Mononuclear cell (primary cell): ENCODE results near the gene ONECUT3. TPM values are rescaled to one million over a fixed set of nuclear protein-coding genes. Genes with fewer than 3 reads are reported as not detected.

Experiments used
- H3K27me3 ChIP-seq: 2 replicates; pipeline ENCODE4 v1.6.0; 2011; ENCODE audit warnings: low read length, control low read depth; ENCODE audit not compliant: insufficient read depth
- H3K4me1 ChIP-seq: 2 replicates; pipeline ENCODE4 v1.5.1; 2011; ENCODE audit warnings: mild to moderate bottlenecking, low read length, control low read depth; ENCODE audit not compliant: insufficient read depth
- H3K4me3 ChIP-seq: 2 replicates; pipeline ENCODE4 v1.5.1; 2011; ENCODE audit warnings: mild to moderate bottlenecking, low read length, moderate library complexity
- H3K9me3 ChIP-seq: 2 replicates; pipeline ENCODE4 v1.5.1; 2011; ENCODE audit warnings: low read depth, mild to moderate bottlenecking, control low read depth, low read length
- total RNA-seq: library from RNA; depleted of rRNA; stranded (reverse); fragments of >200 nt; gene quantifications from one replicate; pipeline ENCODE4 v1.2.3, GENCODE V29; 2012

The ONECUT3 gene
- total RNA-seq, 1 donor: not detected

- peaks cover 69% of the 10 kb centered on the region for H3K27me3 ChIP-seq
- H3K4me3 ChIP-seq: no peak overlapping the region
- no peaks in the 10 kb centered on the region for H3K9me3 ChIP-seq
- peaks cover 27% of the 10 kb centered on the region for H3K4me1 ChIP-seq
Observed at GRCh38 chr19:1748115-1748872, 5.0 kb upstream of the ONECUT3 start.

- Histone ChIP-seq H3K4me3 (no peak overlapping the region), H3K27me3 (peaks cover 69% of the 10 kb centered on the region), H3K4me1 (peaks cover 27% of the 10 kb centered on the region), H3K9me3 (no peaks in the 10 kb centered on the region)
Observed at GRCh38 chr19:1748873-1749341, 4.4 kb upstream of the ONECUT3 start.

GRCh38 chr19:1749373-1750342, 3.6 kb upstream of the ONECUT3 start:
- Histone ChIP-seq H3K9me3 (no peaks in the 10 kb centered on the region), H3K4me3 (no peak overlapping the region), H3K4me1 (peaks cover 27% of the 10 kb centered on the region), H3K27me3 (peaks cover 72% of the 10 kb centered on the region)

- Histone ChIP-seq H3K4me1 (peaks cover 27% of the 10 kb centered on the region), H3K4me3 (no peak overlapping the region), H3K27me3 (peaks cover 69% of the 10 kb centered on the region), H3K9me3 (no peaks in the 10 kb centered on the region)
Observed at GRCh38 chr19:1750343-1751021, 2.8 kb upstream of the ONECUT3 start.

- Histone ChIP-seq H3K9me3 (no peaks in the 10 kb centered on the region), H3K4me1 (peaks cover 27% of the 10 kb centered on the region), H3K27me3 (peaks cover 76% of the 10 kb centered on the region), H3K4me3 (no peak overlapping the region)
Observed at GRCh38 chr19:1751367-1752008, 1.8 kb upstream of the ONECUT3 start.

- H3K9me3 ChIP-seq: no peaks in the 10 kb centered on the region
- peaks cover 32% of the 10 kb centered on the region for H3K4me1 ChIP-seq
- H3K4me3 ChIP-seq: no peak overlapping the region
- peaks cover 77% of the 10 kb centered on the region for H3K27me3 ChIP-seq
Observed at GRCh38 chr19:1752009-1752756, 1.1 kb upstream of the ONECUT3 start.

- H3K4me3 ChIP-seq: no peak overlapping the region
- H3K27me3 ChIP-seq: peaks cover 76% of the 10 kb centered on the region
- H3K4me1 ChIP-seq: peaks cover 19% of the 10 kb centered on the region
- H3K9me3 ChIP-seq: no peaks in the 10 kb centered on the region
Observed at GRCh38 chr19:1754018-1754635, 821 bp downstream of the ONECUT3 start.

- Histone ChIP-seq H3K4me3 (no peak overlapping the region), H3K27me3 (peaks cover 76% of the 10 kb centered on the region), H3K9me3 (no peaks in the 10 kb centered on the region), H3K4me1 (peaks cover 12% of the 10 kb centered on the region)
Observed at GRCh38 chr19:1754636-1755466, 1.5 kb downstream of the ONECUT3 start.

- no peak overlapping the region for H3K4me3 ChIP-seq
- H3K27me3 ChIP-seq: peaks cover 75% of the 10 kb centered on the region
- no peaks in the 10 kb centered on the region for H3K9me3 ChIP-seq
- peaks cover 8% of the 10 kb centered on the region for H3K4me1 ChIP-seq
Observed at GRCh38 chr19:1755467-1756171, 2.3 kb downstream of the ONECUT3 start.

- Histone ChIP-seq H3K4me1 (peaks cover 8% of the 10 kb centered on the region), H3K27me3 (peaks cover 73% of the 10 kb centered on the region), H3K9me3 (no peaks in the 10 kb centered on the region), H3K4me3 (no peak overlapping the region)
Observed at GRCh38 chr19:1756264-1756663, 3.0 kb downstream of the ONECUT3 start.

- H3K27me3 ChIP-seq: peaks cover 73% of the 10 kb centered on the region
- H3K4me1 ChIP-seq: peaks cover 8% of the 10 kb centered on the region
- H3K4me3 ChIP-seq: no peak overlapping the region
- no peaks in the 10 kb centered on the region for H3K9me3 ChIP-seq
Observed at GRCh38 chr19:1756705-1757465, 3.6 kb downstream of the ONECUT3 start.
